ENCODE results near the gene SKA3.
A peak's percentile ranks its signal among the peaks of the same experiment; 100 is the strongest.
"Not testable (repeated sequence)": the region's sequence is repeated elsewhere in the genome, so short reads cannot be mapped to it uniquely, and the experiment has no call there.

Gene SKA3

DNA sequence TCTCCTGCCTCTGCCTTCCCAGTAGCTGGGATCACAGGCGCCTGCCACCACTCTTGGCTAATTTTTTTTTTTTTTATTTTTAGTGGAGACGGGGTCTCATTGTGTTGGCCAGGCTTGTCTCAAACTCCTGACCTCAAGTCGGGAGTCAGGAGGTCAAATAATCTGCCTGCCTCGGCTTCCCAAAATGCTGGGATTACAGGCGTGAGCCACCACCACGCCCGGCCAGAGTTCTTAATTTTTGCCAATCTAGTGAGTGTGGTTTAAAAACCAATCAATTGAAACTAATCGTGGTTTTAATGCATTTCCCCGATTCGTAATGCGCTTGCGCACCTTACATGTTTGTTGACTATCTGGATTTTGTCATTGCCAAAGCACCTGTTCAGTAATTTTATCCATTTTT, 37.0 kb downstream of the SKA3 start:
- TF ChIP-seq, protein P1, sequence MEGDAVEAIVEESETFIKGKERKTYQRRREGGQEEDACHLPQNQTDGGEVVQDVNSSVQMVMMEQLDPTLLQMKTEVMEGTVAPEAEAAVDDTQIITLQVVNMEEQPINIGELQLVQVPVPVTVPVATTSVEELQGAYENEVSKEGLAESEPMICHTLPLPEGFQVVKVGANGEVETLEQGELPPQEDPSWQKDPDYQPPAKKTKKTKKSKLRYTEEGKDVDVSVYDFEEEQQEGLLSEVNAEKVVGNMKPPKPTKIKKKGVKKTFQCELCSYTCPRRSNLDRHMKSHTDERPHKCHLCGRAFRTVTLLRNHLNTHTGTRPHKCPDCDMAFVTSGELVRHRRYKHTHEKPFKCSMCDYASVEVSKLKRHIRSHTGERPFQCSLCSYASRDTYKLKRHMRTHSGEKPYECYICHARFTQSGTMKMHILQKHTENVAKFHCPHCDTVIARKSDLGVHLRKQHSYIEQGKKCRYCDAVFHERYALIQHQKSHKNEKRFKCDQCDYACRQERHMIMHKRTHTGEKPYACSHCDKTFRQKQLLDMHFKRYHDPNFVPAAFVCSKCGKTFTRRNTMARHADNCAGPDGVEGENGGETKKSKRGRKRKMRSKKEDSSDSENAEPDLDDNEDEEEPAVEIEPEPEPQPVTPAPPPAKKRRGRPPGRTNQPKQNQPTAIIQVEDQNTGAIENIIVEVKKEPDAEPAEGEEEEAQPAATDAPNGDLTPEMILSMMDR (IDR thresholded peaks at IDR 0.05; ENCODE audit: unreplicated experiment in 3 of 3) = no peak
- peak overlapping the region; percentile 91 to 98 (median 97) for H3K27ac Mint-ChIP-seq
- H3K4me3 Mint-ChIP-seq = peak overlapping the region; percentile 95 to 98 (median 96)
- peaks cover 20% of the 10 kb centered on the region for H3K36me3 Mint-ChIP-seq (ENCODE audit: low read depth)
- no peaks in the 10 kb centered on the region for H3K27me3 Mint-ChIP-seq (ENCODE audit: low read depth)
- no peaks in the 10 kb centered on the region for H3K9me3 Mint-ChIP-seq
- peaks cover 27% of the 10 kb centered on the region for H3K4me1 Mint-ChIP-seq

DNA sequence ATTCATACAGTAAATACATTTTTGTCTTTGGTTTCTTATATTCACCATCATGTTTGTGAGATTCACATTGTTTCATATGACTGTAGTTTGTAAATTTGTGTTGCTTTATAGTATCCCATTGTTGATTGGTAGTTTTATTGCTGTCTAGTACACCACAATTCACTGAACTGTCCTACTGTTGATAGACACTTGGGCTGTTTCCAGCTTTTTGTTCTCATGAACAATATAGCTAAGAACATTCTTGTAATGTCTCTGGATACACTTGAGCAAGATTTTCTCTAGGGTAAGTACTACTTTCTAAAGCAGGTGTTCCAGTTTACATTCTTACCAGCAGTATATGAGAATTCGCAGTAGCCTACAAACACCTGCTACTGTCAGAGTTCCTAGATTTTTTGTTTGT, 37.8 kb downstream of the SKA3 start:
- Mint-ChIP-seq H3K36me3 (ENCODE audit: low read depth) (peaks cover 15% of the 10 kb centered on the region), H3K27ac (peak overlapping the region; percentile 65 to 84 (median 71)), H3K27me3 (ENCODE audit: low read depth) (no peaks in the 10 kb centered on the region), H3K4me1 (peaks cover 23% of the 10 kb centered on the region), H3K9me3 (no peaks in the 10 kb centered on the region), H3K4me3 (peak overlapping the region; percentile 68 to 84 (median 82))
- TF ChIP-seq, protein P1 (IDR thresholded peaks at IDR 0.05; ENCODE audit: unreplicated experiment in 3 of 3) = no peak

DNA sequence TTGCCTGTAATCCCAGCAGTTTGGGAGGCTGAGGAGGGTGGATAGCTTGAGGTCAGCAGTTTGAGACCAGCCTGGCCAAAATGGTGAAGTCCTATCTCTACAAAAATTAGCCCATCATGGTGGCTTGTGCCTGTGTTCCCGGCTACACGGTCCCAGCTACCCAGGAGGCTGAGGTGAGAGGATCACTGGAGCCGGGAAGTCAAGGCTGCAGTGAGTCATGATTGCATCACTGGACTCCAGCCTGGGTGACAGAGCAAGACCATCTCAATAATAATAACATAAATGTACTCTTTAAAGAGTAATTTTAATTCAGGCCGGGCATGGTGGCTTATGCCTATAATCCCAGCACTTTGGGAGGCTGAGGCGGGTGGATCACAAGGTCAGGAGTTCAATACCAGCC, 38.7 kb downstream of the SKA3 start:
- Mint-ChIP-seq H3K4me1 (peaks cover 16% of the 10 kb centered on the region), H3K36me3 (ENCODE audit: low read depth) (peaks cover 7% of the 10 kb centered on the region), H3K27ac (no peak overlapping the region), H3K27me3 (ENCODE audit: low read depth) (no peaks in the 10 kb centered on the region), H3K9me3 (no peaks in the 10 kb centered on the region), H3K4me3 (no peak overlapping the region)
- TF ChIP-seq, protein P1 (IDR thresholded peaks at IDR 0.05; ENCODE audit: unreplicated experiment in 3 of 3) = no peak

DNA sequence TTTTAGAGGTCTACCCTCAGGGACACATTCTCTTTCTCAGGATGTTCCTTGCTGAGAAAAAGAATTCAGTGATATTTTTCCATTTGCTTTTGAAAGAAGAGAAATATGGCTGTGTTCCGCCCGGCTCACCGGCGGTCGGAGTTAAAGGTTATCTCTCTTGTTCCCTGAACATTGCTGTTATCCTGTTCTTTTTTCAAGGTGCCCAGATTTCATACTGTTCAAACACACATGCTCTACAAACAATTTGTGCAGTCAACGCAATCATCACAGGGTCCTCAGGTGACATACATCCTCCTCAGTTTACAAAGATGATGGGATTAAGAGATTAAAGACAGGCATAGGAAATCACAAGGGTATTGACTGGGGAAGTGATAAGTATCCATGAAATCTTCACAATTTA, 40.5 kb downstream of the SKA3 start:
- not testable (repeated sequence) for H3K27ac Mint-ChIP-seq; H3K36me3 Mint-ChIP-seq (ENCODE audit: low read depth); H3K4me3 Mint-ChIP-seq; H3K9me3 Mint-ChIP-seq; H3K27me3 Mint-ChIP-seq (ENCODE audit: low read depth)
- peaks cover 10% of the 10 kb centered on the region for H3K4me1 Mint-ChIP-seq

DNA sequence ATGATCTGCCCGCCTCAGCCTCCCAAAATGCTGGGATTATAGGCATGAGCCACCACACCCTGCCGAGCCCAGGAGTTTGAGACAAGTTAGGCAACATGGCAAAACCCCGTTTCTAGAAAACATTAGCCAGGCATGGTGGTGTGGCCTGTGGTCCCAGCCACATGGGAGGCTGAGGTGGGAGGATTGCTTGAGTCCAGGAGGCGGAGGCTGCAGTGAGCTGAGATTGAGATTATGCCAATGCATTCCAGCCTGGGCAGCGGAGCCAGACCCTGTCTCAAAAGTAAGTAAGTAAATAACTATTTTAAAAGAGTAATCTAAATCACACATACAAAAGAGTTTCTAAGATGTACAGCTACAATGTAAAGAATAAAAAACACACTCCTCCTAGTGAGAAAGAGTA, 41.9 kb downstream of the SKA3 start:
- H3K9me3 Mint-ChIP-seq = no peaks in the 10 kb centered on the region
- no peaks in the 10 kb centered on the region for H3K36me3 Mint-ChIP-seq (ENCODE audit: low read depth)
- TF ChIP-seq, protein P1 (IDR thresholded peaks at IDR 0.05; ENCODE audit: unreplicated experiment in 3 of 3) = no peak
- H3K4me3 Mint-ChIP-seq = no peak overlapping the region
- peaks cover under 1% of the 10 kb centered on the region for H3K4me1 Mint-ChIP-seq
- H3K27me3 Mint-ChIP-seq (ENCODE audit: low read depth) = no peaks in the 10 kb centered on the region
- H3K27ac Mint-ChIP-seq = no peak overlapping the region

DNA sequence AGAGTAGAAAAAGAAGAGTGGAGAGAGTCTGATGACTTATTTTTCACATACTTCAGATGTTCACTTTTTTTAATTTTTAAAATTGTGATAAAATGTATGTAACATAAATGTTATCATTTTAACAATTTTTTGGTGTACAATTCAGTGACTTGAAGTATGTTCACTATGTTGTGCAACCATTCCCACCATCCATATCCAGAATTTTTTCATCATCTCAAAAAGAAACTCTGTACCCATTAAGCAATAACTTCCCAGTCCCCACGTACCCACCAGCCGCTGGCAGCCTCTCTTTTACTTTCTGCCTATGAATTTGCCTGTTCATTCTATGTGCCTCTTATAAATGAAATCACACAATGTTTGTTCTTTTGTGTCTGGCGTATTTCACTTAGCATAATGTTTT, 43.3 kb downstream of the SKA3 start:
- Mint-ChIP-seq H3K36me3 (ENCODE audit: low read depth) (no peaks in the 10 kb centered on the region), H3K27me3 (ENCODE audit: low read depth) (no peaks in the 10 kb centered on the region), H3K9me3 (no peaks in the 10 kb centered on the region), H3K27ac (no peak overlapping the region), H3K4me3 (no peak overlapping the region), H3K4me1 (no peaks in the 10 kb centered on the region)
- TF ChIP-seq, protein P1 (IDR thresholded peaks at IDR 0.05; ENCODE audit: unreplicated experiment in 3 of 3) = no peak

All from nephron (organoid).